GM18907 (cell line): Measurements from ENCODE around the gene COQ2.

Experiments
- ATAC-seq: cut with Tn5 transposase; IDR thresholded peaks from one replicate; pipeline ENCODE4 v1.9.1; 2021; ENCODE audit warnings: mild to moderate bottlenecking, moderate library complexity; ENCODE audit not compliant: unreplicated experiment

Gene COQ2

DNA sequence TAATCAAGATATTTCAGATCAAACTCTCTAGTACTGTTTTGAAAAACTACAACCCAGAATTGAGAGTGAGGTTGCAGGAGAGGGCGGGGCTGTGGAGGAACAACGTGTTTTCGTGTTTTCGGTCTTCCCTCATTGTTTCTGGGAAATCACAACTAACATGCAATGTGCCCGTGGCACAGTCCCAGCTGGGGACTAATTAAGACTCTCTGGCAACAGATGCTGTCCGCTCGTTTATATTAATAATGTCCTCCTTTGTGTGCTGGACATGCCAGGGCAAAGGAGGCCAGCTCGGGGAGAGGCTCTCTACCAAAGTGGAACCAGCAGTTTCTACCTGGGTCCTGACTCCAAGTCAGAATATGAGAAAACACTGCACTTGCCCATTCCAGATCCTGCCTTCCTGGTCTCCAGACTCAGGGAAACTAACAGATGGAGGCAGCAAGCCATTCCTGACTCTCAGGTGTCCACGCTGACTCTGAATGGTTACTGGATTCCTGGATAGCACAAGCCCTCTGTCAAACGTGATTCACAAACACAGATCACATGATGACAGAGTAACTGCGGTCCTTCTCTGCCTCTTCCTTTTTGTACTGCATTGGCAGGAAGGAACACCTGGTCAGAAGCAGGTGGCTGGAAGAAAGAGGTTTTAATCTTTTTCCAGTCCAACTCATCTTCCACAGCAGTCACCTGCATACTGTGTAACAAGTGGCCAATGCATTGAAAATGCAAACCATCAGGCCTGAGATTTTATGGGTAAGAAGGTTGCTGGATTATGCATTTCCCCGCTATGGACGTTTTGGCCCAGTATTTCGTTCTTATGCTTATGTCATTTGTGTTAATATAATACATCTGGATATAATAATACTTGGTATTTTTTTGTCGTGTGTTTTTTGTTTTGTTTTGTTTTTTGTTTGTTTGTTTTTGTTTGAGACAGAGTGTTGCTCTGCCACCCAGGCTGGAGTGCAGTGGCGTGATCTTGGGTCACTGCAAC is 65.0 kb downstream of the COQ2 start:
- peak; percentile 16 for ATAC-seq

DNA sequence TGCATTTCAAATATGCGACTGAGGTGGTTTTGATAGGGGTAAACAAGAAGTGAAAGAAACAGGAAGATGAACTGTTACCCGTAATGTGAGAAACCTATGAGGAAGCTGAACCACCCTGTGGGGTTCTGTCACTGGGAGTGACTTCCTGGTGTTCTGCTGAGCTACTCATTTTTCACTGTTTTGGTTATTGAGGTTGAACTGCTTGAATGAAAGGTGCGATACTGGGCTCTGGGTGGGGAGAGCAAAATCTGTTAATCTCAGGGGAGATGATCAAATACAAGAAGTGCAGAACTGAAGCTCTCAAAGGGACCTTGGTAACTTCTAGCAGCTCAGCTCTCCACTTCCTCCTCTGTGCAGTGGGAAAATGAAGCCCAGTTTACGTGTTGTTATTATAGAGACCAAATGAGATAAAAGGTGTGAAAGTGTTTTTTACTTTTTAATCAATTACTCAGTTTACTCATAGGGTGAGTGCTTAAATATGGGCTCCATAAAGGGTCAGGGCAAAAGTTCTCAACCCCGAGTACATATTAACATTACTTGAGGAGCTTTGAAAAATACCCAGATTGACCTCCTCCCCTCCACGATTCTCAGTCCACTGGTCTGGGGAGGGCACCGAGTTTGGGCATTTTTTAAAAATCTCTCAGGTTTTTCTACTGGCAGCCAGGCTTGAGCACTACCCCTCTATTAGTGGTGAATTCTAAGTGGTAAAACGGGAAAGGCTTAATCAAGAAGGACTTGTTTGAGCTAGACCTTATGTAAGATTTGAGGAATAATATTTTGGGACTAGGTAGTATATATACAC is 66.7 kb downstream of the COQ2 start:
- peak; percentile 81 for ATAC-seq

DNA sequence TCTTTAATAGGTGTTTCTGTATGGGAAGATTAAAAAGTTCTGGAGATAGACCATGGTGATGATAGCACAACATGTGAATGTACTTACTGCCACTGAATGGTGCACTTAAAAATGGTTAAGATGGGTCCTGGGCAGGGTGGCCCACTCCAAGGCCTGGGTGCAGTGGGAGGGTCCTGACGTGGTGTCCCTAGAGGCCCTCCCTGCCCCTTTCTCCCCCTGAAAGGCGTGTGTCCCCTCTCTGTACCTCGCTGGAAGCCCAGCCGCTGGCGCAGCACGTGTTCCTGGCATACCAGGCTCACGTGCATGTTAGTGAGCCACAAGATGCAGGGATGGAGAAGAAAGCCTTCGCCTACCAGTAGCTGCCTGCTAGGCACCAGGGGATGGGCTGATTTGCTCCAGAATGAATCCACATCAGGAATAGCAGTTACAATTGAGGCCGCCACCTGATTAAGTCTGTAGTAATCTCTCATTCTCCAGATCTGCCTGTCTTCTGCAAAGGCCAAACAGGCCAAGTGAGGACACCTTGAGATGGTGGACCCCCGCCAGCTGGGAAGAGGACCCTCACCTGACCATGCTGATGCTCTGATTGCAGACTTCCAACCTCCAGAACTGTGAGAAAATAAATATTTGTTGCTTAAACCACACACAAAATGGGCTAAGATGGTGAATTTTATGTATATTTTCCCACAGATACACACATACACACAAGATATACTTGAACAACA is 67.5 kb downstream of the COQ2 start:
- no peak for ATAC-seq

DNA sequence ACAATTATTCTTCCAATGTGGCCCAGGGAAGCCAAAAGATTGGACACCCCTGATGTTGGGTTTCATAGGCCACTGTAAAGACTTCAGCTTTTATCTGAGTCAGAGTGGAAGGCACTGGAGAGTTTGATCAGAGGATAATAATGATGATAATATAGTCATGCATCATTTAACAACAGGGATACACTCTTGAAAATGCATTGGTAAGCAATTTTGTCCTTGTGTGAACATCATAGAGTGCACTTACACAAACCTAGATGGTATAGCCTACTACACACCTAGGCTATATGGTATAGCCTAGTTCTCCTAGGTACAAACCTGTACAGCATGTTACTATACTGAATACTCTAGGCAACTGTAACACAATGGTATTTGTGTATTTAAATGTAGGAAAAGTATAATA is 70.5 kb downstream of the COQ2 start:
- ATAC-seq: no peak
